ENCODE data around the gene GSTO1.

The GSTO1 gene

DNA sequence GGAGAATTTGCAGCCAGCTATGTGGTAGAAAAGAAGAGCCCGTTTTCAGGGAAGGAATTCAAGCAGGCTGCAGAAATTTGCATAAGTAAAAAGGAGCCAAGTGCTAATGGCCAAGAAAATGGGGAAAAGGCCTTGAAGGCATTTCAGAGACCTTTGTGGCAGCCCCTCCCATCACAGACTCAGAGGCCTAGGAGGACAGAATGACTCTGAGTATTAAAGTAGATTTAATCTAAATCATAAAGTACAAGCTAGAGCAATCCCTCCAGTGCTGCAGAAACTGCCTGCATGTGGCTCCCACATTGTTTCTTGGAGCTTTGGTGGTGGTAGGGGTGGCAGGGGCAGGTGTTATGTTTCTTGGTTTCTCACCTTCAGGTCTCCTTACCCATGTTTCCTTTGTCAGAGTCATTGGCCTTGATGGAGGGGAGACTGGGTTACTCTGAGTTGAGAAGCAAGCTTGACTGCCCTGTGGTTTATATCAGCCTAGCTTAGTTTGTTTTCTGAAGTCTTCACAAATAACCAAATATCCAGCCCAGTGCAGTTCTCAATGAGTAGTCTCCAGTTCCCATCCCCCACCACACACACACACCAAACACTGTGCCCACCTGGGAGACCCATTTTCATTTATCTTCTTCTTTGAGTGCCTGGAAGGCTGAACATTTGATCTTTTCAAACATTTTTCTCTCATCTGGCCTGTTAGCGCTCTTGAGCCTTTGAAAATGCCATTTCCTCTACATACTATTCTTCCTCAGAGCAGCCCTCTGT is 49.1 kb downstream of the GSTO1 start:
- DNase-seq (ENCODE audit: low read depth), result no peak

DNA sequence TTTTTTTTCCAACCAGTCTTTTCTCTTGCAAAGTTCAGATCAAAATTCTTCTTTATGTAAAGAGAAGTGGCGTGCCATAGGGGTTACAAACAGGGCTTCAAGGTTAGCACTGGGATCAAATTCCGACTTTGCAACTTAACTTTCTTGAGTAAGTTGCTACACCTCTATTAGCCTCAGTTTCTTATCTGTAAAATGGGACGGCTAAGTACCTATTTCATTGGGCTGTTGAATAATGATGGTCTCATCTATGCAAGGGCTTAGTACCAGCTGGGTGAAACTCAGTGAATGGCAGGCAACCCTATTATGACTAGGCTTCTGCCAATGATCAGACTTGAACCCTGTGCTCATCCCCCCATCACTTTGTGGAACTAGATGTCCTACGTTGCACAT is 49.7 kb downstream of the GSTO1 start:
- no peak for DNase-seq (ENCODE audit: low read depth)

DNA sequence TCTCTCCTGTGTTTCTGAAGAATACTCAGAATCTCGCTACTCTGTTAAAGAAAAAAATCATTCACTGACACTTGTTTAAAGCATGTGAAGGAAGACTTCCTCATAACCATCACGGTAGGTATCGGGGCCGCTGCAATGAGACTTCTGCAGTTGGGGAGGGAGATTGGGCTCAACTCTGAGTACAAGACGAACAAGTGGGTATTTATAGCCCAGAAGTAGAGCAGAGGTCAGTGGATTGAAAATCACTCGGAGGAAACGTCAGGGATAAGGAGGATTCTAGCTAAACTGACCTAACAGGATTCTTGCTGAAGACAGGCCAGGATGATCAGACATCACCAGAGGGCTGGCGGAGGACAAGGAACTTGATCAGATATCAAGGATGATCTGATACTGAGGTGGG is 50.2 kb downstream of the GSTO1 start:
- no peak for DNase-seq (ENCODE audit: low read depth)

DNA sequence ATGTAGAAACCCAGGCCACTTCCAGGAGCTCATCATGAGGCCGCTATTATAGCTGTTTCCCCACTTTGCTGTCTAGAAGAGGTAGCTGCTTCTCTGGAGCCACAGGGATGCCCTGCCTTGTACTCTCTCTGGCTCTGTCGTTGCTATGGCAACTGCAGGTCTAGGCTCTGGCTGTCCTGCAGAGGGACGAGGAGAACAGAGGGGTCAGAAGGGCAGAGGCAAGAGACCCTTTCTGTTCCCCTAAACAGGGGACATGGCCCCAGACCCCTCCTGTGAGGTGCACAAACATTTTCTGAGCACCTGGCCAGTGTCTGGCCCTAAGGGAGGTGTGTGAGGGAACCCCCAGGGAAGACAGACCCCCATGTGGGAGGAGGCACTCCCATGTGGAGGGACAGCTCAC is 52.2 kb downstream of the GSTO1 start:
- DNase-seq (ENCODE audit: low read depth), result no peak

DNA sequence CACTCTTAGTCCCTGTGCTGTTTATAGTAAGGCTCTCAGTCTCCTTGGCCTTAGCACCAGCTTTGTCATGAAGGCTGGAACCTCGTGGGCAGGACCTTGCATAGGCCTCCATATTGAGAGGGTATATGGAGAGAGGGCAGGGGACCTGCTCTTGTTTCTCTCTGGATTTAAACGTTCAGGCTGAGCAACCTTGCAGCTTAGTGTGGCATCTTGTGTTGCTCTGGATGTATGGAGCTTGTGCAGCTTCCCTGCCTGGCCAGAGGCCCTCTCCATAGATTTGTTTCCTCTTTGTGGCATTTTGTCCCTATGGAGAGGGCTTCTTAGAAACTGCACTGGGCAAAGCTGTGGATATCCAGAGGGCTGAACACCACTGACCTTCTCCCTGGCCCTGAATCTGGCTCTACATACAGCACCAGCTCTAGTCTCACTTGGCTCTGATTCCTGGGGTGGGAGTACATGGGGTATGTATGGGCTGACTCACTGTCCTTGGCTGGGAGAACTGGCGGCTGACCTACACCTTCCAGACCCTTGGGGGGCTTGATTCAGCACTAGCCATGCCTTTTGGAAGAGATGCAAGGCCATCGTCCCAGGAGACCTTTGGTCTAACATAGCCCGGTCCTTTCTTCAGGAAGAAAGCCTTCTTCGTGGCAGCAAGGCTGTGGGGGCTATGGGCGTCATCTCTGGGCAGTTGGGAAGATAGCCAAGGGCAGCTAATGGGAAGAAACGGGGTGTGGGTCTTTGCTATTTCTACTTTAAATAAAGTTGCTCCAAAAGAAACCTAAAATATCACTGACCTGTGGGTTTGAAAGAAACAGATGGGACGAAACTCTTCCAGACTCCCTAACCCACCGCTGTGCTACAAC is 53.1 kb downstream of the GSTO1 start:
- DNase-seq (ENCODE audit: low read depth), result no peak

DNA sequence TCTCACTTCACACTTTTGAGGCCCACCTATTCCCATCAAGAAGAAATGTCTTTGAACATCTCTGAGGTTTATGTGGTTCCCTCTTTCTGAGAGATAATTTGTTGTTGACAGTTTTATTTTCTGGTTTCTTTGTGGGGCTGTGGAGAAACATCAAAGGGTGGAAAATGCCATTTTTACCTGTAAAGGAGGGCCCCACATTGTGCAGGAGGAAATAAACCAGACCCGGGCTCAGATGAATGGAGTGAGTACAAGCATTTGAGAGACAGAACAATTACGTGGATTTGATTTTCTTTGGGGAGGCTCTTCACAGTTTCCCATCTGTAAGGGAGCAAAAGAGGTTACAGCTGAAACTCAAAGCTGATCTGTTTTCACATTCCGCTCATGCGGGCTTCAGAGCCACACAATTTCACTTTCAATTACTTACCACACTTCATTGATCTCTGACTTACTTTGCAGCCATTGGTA is 53.8 kb downstream of the GSTO1 start:
- no peak for DNase-seq (ENCODE audit: low read depth)

DNA sequence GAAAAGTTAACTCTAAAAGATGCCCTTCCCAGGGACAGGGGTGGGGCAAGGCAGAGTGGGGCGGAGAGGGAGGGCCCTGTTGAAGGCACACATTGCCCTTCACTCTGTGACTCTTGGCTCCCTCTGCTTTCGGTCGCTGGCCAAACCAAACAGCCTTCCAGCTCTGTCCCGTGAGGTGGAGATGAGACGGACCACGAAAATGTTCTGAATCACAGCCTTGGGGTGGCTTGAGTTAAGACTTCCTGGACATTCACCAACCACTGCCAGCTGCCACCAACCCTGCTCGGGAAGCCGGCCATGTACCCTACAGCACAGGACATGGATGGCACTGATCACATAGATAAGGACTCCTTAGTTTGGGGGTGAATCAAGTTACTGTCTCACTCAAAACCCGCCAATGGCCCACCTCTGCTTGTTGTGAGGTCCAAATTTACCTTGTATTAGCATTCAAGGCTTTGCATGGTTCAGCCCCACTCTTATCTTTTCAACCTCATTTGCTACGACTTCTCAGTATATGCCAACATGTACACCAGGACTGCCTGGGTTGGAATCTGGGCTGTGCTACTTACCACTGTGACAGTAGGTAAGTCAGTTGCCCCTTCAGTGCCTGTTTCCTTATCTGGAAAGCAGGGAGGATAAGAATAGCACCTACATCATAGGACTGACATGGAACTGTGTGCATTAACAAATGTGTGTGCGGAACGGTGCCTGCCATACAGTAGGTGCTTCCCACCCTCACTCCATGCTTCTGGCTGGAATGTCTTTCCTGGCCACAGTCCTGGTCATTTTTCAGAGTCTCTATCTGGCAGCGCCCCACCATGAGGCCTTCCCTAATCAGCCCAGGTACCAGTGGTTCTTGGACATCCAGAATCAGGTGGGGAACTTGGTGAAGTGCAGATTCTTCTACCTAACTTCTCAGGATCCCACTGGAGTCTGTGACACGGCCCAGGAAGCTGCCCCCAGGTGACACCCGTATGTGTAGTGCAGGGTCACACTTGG is 55.6 kb downstream of the GSTO1 start:
- no peak for DNase-seq (ENCODE audit: low read depth)

DNA sequence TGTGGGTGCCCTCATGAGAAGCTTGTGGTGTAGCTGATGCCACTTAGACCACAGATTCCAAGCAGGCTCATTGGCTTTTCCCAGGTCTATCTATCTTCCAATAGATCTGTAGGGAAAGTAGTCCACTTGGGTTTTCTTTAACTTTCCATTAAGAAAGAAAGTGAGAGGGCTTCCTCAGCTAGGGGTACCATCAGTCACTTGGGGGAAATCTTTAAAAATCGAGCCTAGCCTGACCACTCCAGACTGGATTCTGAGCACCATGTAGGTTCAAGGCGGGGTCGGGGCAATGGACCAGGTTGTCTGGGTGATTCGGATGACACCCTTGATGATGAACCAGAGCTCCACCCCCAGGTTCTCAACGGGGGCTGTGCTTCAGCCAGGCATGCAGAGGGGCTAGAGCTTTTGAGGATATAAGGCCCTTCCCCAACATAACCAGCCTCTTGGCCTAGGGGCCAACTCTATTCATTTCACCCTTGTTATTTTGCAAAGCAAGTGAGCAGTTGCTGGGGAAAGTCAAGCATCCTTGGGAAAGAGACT is 56.6 kb downstream of the GSTO1 start:
- no peak for DNase-seq (ENCODE audit: low read depth)

DNA sequence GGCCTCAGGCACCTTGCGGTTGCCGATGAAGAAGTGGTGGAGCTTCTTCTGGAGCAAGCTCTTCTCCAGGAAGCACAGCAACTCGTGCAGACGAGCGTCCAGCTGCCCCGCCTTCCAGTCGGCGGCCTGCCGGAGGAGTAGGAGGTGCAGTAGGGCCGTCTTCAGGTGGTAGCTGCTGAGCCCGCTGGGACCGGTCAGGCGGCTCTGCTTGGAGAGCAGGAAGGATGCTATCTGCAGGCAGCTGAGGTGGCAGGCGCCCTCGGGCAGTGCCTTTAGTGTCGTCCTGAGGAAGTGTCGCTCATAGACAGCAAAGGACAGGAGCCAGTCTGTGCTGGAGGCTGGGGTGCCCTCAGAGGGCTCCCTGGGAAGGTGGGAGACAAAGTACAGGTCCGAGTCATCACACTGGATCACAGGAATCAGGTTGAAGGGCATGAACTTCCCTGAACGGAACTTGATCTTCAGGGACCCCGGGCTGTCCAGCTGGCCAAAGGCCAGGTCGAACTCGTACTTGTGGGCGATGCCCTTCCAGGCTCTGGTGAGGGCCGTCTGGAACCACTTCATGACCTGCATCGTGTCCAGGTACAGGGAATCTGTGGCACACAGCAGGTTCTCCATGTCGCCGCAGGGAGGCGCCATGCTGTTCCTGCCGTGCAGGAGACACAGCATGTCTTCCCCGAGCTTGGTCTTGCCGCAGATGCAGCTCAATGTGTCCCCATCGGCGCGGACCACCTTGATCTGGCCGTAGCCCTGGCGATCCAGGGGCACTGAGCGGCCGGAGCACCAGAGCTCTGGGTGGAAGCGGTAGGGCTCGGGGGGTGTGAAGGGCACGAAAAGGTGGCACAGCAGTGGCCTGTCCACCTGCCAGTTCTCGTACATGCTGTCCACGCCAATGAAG is 60.1 kb downstream of the GSTO1 start:
- DNase-seq (ENCODE audit: low read depth), result no peak

DNA sequence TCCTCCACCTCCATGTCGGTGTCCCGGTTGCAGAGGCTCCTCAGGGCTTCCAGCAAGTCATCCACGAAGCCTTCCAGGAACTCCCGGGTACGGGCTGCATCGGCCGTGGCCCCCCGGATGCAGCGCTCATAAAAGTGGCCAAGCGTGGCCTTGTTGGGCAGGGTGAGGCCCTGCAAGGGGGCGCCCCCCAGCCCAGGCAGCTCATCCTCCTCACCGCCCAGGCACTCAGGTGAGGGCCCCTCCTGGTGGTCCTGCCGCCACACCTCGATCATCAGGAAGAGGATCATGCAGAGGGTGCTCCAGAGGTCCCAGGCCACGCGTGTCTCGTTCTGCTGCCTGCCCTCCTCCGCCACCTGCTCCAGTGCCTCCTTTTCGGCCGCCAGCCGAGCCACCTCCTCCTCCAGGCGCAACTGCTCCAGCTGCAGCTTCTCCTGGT is 60.8 kb downstream of the GSTO1 start:
- no peak for DNase-seq (ENCODE audit: low read depth)

DNA sequence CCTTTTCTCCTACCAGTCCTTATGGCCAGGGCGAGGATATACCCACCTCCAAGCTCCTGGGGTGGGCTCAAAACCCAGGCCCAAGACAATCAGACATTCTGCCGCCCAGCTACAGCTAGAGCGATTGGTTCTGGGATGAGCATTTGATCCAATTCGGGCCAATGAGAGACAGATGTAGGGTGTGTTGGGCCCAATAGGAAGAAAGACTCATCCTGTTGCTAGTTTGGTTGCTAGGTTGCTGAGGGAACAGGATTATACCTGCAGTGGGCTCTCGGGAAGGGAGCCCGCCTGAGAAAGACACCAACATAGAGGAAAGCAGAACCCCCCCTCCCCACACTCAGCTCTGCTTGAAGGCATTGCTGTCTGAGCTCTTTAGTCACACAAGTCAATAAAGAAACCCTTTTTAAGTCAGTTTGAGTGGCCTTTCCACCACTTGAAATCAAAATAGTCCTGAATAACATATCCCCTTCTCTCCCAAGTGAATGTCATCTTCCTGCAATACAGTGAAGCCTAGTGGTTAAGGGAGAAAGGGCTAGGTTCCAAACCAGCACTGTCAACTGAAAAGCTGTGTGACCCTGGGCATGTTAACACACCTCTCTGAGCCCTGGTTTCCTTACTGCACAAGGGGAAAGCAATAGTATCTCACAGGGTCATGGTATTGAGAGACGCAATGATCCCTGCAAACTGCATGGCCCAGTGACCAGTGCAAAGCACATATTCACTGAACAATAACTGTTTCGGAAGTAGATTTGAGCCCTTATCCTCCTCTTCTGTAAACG is 61.8 kb downstream of the GSTO1 start:
- no peak for DNase-seq (ENCODE audit: low read depth)
